Stimulated activated CD4-positive, alpha-beta T cell treated with anti-CD3 and anti-CD28 coated beads, Interleukin-4, amount 100 ng/mL, for 24 hours (primary cell): Measurements from ENCODE around the gene TEP1.
A peak's percentile ranks its signal among the peaks of the same experiment; 100 is the strongest.
"Not testable (repeated sequence)": the region's sequence is repeated elsewhere in the genome, so short reads cannot be mapped to it uniquely, and the experiment has no call there.

ENCODE experiments used
- DNase-seq: peaks from one replicate; pipeline ENCODE4 v3.0.0-alpha.2; 2020

Gene TEP1

GRCh38 chr14:20384886-20385285, 28.4 kb downstream of the TEP1 start:
- DNase-seq: no peak

GRCh38 chr14:20384321-20384720, 29.0 kb downstream of the TEP1 start:
- DNase-seq: no peak

- no peak for DNase-seq
Observed at GRCh38 chr14:20383636-20384035, 29.7 kb downstream of the TEP1 start.

GRCh38 chr14:20383032-20383431, 30.3 kb downstream of the TEP1 start:
- no peak for DNase-seq

GRCh38 chr14:20382526-20382925, 30.8 kb downstream of the TEP1 start:
- DNase-seq: no peak

GRCh38 chr14:20381341-20381740, 32.0 kb downstream of the TEP1 start:
- no peak for DNase-seq

GRCh38 chr14:20380681-20381080, 32.6 kb downstream of the TEP1 start:
- no peak for DNase-seq

- DNase-seq: no peak
Observed at GRCh38 chr14:20379743-20380142, 33.6 kb downstream of the TEP1 start.

- DNase-seq: no peak
Observed at GRCh38 chr14:20377171-20377570, 36.1 kb downstream of the TEP1 start.

- DNase-seq: no peak
Observed at GRCh38 chr14:20376071-20376588, 37.2 kb downstream of the TEP1 start.

- no peak for DNase-seq
Observed at GRCh38 chr14:20375471-20375870, 37.8 kb downstream of the TEP1 start.

- no peak for DNase-seq
Observed at GRCh38 chr14:20372796-20373195, 40.5 kb downstream of the TEP1 start.

GRCh38 chr14:20365928-20366327, 47.4 kb downstream of the TEP1 start:
- no peak for DNase-seq

GRCh38 chr14:20358474-20358873, 54.8 kb downstream of the TEP1 start:
- not testable (repeated sequence) for DNase-seq

- DNase-seq: no peak
Observed at GRCh38 chr14:20356422-20356821, 56.9 kb downstream of the TEP1 start.

GRCh38 chr14:20350860-20351259, 62.4 kb downstream of the TEP1 start:
- DNase-seq: no peak

- no peak for DNase-seq
Observed at GRCh38 chr14:20350282-20350681, 63.0 kb downstream of the TEP1 start.

- no peak for DNase-seq
Observed at GRCh38 chr14:20347747-20348146, 65.6 kb downstream of the TEP1 start.

- DNase-seq: no peak
Observed at GRCh38 chr14:20346713-20347112, 66.6 kb downstream of the TEP1 start.

GRCh38 chr14:20345366-20345765, 67.9 kb downstream of the TEP1 start:
- no peak for DNase-seq

GRCh38 chr14:20343862-20344220, 69.5 kb downstream of the TEP1 start:
- DNase-seq: no peak

- DNase-seq: peak; percentile 95
Observed at GRCh38 chr14:20343092-20343861, 70.0 kb downstream of the TEP1 start, which contains the start of gene PARP2. PARP2 (plus strand) TSS chr14:20343635; CDS start chr14:20343642, 7 bp downstream.

GRCh38 chr14:20341646-20342045, 71.7 kb downstream of the TEP1 start:
- DNase-seq: no peak

GRCh38 chr14:20341032-20341431, 72.3 kb downstream of the TEP1 start:
- DNase-seq: not testable (repeated sequence)

- no peak for DNase-seq
Observed at GRCh38 chr14:20334017-20334416, 79.3 kb downstream of the TEP1 start.
